ENCODE measurements around the gene RBFA. TPM values are rescaled to one million over a fixed set of nuclear protein-coding genes. Genes with fewer than 3 reads are reported as not detected.

Gene RBFA
- polyA plus RNA-seq, 1 donor: 33.0 TPM

- Histone ChIP-seq H3K27ac (ENCODE audit: low read length) (no peak overlapping the region), H3K9me3 (ENCODE audit: control insufficient read depth, low read depth, low read length) (no peaks in the 10 kb centered on the region), H3K4me1 (ENCODE audit: control insufficient read depth, insufficient read depth, low read length) (no peaks in the 10 kb centered on the region), H3K36me3 (ENCODE audit: control insufficient read depth, insufficient read depth, low read length) (no peaks in the 10 kb centered on the region), H3K4me3 (ENCODE audit: low read length) (no peak overlapping the region), H3K27me3 (ENCODE audit: control insufficient read depth, insufficient read depth, low read length) (no peaks in the 10 kb centered on the region)
- WGBS (ENCODE audit: insufficient coverage, low lambda C conversion rate): 67% methylated on average over 1 of the region's 10 CpGs
- DNase-seq: no peak
Observed at GRCh38 chr18:80068571-80069272, 34.5 kb downstream of the RBFA start.

- Histone ChIP-seq H3K9me3 (ENCODE audit: control insufficient read depth, low read depth, low read length) (no peaks in the 10 kb centered on the region), H3K4me1 (ENCODE audit: control insufficient read depth, insufficient read depth, low read length) (no peaks in the 10 kb centered on the region), H3K27me3 (ENCODE audit: control insufficient read depth, insufficient read depth, low read length) (no peaks in the 10 kb centered on the region), H3K4me3 (ENCODE audit: low read length) (no peak overlapping the region), H3K36me3 (ENCODE audit: control insufficient read depth, insufficient read depth, low read length) (no peaks in the 10 kb centered on the region), H3K27ac (ENCODE audit: low read length) (no peak overlapping the region)
- no CpG with 5 or more reads among the region's 4 CpGs for WGBS (ENCODE audit: insufficient coverage, low lambda C conversion rate)
- no peak for DNase-seq
Observed at GRCh38 chr18:80070825-80071224, 36.6 kb downstream of the RBFA start.

DNA sequence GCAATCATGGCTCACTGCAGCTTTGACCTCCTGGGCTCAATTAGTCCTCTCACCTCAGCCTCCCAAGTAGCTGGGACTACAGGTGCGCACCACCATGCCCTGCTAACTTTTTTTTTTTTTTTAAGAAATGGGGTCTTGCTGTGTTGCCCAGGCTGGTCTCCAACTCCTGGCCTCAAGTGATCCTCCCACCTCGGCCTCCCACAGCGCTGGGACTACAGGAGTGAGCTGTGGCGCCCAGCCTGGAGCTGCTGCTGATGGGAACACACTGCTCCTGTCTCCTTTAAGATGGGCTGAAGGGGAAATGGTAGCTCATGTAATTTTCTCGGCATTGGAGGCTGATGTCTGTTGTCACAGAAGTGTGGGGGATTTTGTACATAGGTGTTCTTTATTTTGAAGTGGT lies 39.9 kb downstream of the RBFA start:
- no peaks in the 10 kb centered on the region for H3K27me3 ChIP-seq (ENCODE audit: control insufficient read depth, insufficient read depth, low read length)
- no peak overlapping the region for H3K4me3 ChIP-seq (ENCODE audit: low read length)
- no peaks in the 10 kb centered on the region for H3K36me3 ChIP-seq (ENCODE audit: control insufficient read depth, insufficient read depth, low read length)
- H3K27ac ChIP-seq (ENCODE audit: low read length): no peak overlapping the region
- DNase-seq: no peak
- WGBS (ENCODE audit: insufficient coverage, low lambda C conversion rate): no CpG with 5 or more reads among the region's 5 CpGs
- no peaks in the 10 kb centered on the region for H3K4me1 ChIP-seq (ENCODE audit: control insufficient read depth, insufficient read depth, low read length)
- peaks cover 9% of the 10 kb centered on the region for H3K9me3 ChIP-seq (ENCODE audit: control insufficient read depth, low read depth, low read length)

DNA sequence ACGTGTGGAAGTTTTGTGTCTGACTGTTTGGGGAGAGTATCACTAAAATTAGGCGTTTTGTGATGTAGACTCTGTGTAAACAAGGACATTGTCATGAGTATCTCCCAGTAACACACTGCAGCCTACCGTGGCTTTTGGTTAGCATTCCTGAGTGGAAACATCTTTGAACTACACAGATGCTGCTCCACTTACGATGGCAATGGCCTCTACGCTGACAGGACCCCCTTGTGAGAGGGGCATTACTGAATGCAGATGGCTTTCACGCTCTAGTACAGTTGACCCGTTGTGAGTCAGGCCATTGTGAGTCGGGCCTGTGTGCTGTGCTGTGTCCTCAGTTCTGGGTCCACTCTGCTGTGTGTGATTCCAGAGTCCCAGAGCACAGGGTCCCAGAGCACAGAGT lies 40.5 kb downstream of the RBFA start:
- H3K27ac ChIP-seq (ENCODE audit: low read length): no peak overlapping the region
- DNase-seq: no peak
- H3K9me3 ChIP-seq (ENCODE audit: control insufficient read depth, low read depth, low read length): peaks cover 9% of the 10 kb centered on the region
- H3K4me1 ChIP-seq (ENCODE audit: control insufficient read depth, insufficient read depth, low read length): no peaks in the 10 kb centered on the region
- H3K36me3 ChIP-seq (ENCODE audit: control insufficient read depth, insufficient read depth, low read length): no peaks in the 10 kb centered on the region
- H3K4me3 ChIP-seq (ENCODE audit: low read length): no peak overlapping the region
- no CpG with 5 or more reads among the region's 8 CpGs for WGBS (ENCODE audit: insufficient coverage, low lambda C conversion rate)
- H3K27me3 ChIP-seq (ENCODE audit: control insufficient read depth, insufficient read depth, low read length): no peaks in the 10 kb centered on the region

GRCh38 chr18:80075940-80076339 lies 41.7 kb downstream of the RBFA start:
- Histone ChIP-seq H3K36me3 (ENCODE audit: control insufficient read depth, insufficient read depth, low read length) (no peaks in the 10 kb centered on the region), H3K4me3 (ENCODE audit: low read length) (no peak overlapping the region), H3K4me1 (ENCODE audit: control insufficient read depth, insufficient read depth, low read length) (no peaks in the 10 kb centered on the region), H3K27ac (ENCODE audit: low read length) (no peak overlapping the region), H3K27me3 (ENCODE audit: control insufficient read depth, insufficient read depth, low read length) (no peaks in the 10 kb centered on the region), H3K9me3 (ENCODE audit: control insufficient read depth, low read depth, low read length) (peaks cover 9% of the 10 kb centered on the region)
- WGBS (ENCODE audit: insufficient coverage, low lambda C conversion rate): no CpG with 5 or more reads among the region's 7 CpGs
- no peak for DNase-seq

- Histone ChIP-seq H3K27ac (ENCODE audit: low read length) (no peak overlapping the region), H3K4me3 (ENCODE audit: low read length) (no peak overlapping the region), H3K9me3 (ENCODE audit: control insufficient read depth, low read depth, low read length) (peaks cover 9% of the 10 kb centered on the region), H3K36me3 (ENCODE audit: control insufficient read depth, insufficient read depth, low read length) (no peaks in the 10 kb centered on the region), H3K27me3 (ENCODE audit: control insufficient read depth, insufficient read depth, low read length) (no peaks in the 10 kb centered on the region), H3K4me1 (ENCODE audit: control insufficient read depth, insufficient read depth, low read length) (no peaks in the 10 kb centered on the region)
- 100% methylated on average over 2 of the region's 9 CpGs for WGBS (ENCODE audit: insufficient coverage, low lambda C conversion rate)
- no peak for DNase-seq
Observed at GRCh38 chr18:80076379-80076778, 42.1 kb downstream of the RBFA start.

GRCh38 chr18:80077873-80078272 lies 43.6 kb downstream of the RBFA start:
- Histone ChIP-seq H3K27me3 (ENCODE audit: control insufficient read depth, insufficient read depth, low read length) (no peaks in the 10 kb centered on the region), H3K27ac (ENCODE audit: low read length) (no peak overlapping the region), H3K4me3 (ENCODE audit: low read length) (no peak overlapping the region), H3K4me1 (ENCODE audit: control insufficient read depth, insufficient read depth, low read length) (no peaks in the 10 kb centered on the region), H3K9me3 (ENCODE audit: control insufficient read depth, low read depth, low read length) (peaks cover 9% of the 10 kb centered on the region), H3K36me3 (ENCODE audit: control insufficient read depth, insufficient read depth, low read length) (no peaks in the 10 kb centered on the region)
- no peak for DNase-seq
- no CpG with 5 or more reads among the region's 21 CpGs for WGBS (ENCODE audit: insufficient coverage, low lambda C conversion rate)

Other genes starting within 250 kb of the RBFA start
- 0.46 TPM for gene KCNG2, start 236.5 kb upstream of the RBFA start, polyA plus RNA-seq
- 16.2 TPM for gene SLC66A2, start 82.8 kb upstream of the RBFA start, polyA plus RNA-seq
- 54.5 TPM for gene HSBP1L1, start 69.8 kb upstream of the RBFA start, polyA plus RNA-seq
- 74.9 TPM for gene TXNL4A, start 45.9 kb upstream of the RBFA start, polyA plus RNA-seq
- gene ADNP2, start 74.8 kb downstream of the RBFA start, polyA plus RNA-seq: 15.6 TPM
- 7.4 TPM for gene PARD6G, start 213.1 kb downstream of the RBFA start, polyA plus RNA-seq

Measured in large intestine (tissue), 3 donors.